ENCODE measurements around the gene SFTPB.

The SFTPB gene

GRCh38 chr2:85706599-85707296 is 38.7 kb upstream of the SFTPB start:
- Histone ChIP-seq H3K9me3 (ENCODE audit: insufficient read depth, low read length) (no peaks in the 10 kb centered on the region), H3K4me3 (ENCODE audit: low read length) (no peak overlapping the region), H4K20me1 (ENCODE audit: insufficient read depth, low read length) (no peaks in the 10 kb centered on the region), H3K79me2 (ENCODE audit: low read length) (no peaks in the 10 kb centered on the region), H3K36me3 (replicated peaks; ENCODE audit: low read depth, low read length) (no peaks in the 10 kb centered on the region), H3K27me3 (ENCODE audit: low read depth, low read length) (peaks cover 38% of the 10 kb centered on the region), H3K4me1 (ENCODE audit: low read length) (peaks cover 17% of the 10 kb centered on the region), H3K9ac (ENCODE audit: low read length) (no peak overlapping the region), H2AFZ (ENCODE audit: low read depth, low read length) (no peak overlapping the region), H3K27ac (ENCODE audit: low read length) (no peak overlapping the region), H3K4me2 (ENCODE audit: low read length) (peak overlapping the region; percentile 62)
- TF ChIP-seq CTCF (IDR thresholded peaks at IDR 0.05; ENCODE audit: low read depth, low read length) (no peak), EZH2phosphoT487 (IDR thresholded peaks at IDR 0.05; ENCODE audit: low read depth) (no peak)

GRCh38 chr2:85706063-85706462 is 38.1 kb upstream of the SFTPB start:
- Histone ChIP-seq H3K4me1 (ENCODE audit: low read length) (peaks cover 17% of the 10 kb centered on the region), H3K9ac (ENCODE audit: low read length) (no peak overlapping the region), H3K36me3 (replicated peaks; ENCODE audit: low read depth, low read length) (no peaks in the 10 kb centered on the region), H3K4me3 (ENCODE audit: low read length) (no peak overlapping the region), H3K4me2 (ENCODE audit: low read length) (no peak overlapping the region), H2AFZ (ENCODE audit: low read depth, low read length) (no peak overlapping the region), H4K20me1 (ENCODE audit: insufficient read depth, low read length) (no peaks in the 10 kb centered on the region), H3K27me3 (ENCODE audit: low read depth, low read length) (peaks cover 40% of the 10 kb centered on the region), H3K9me3 (ENCODE audit: insufficient read depth, low read length) (no peaks in the 10 kb centered on the region), H3K79me2 (ENCODE audit: low read length) (no peaks in the 10 kb centered on the region), H3K27ac (ENCODE audit: low read length) (no peak overlapping the region)
- no peak for TF ChIP-seq CTCF (IDR thresholded peaks at IDR 0.05; ENCODE audit: low read depth, low read length)
- no peak for TF ChIP-seq EZH2phosphoT487 (IDR thresholded peaks at IDR 0.05; ENCODE audit: low read depth)

GRCh38 chr2:85705680-85706039 is 37.7 kb upstream of the SFTPB start:
- H3K9me3 ChIP-seq (ENCODE audit: insufficient read depth, low read length), result no peaks in the 10 kb centered on the region
- H3K27me3 ChIP-seq (ENCODE audit: low read depth, low read length), result peaks cover 40% of the 10 kb centered on the region
- H3K4me1 ChIP-seq (ENCODE audit: low read length), result peaks cover 17% of the 10 kb centered on the region
- no peak for TF ChIP-seq CTCF (IDR thresholded peaks at IDR 0.05; ENCODE audit: low read depth, low read length)
- TF ChIP-seq EZH2phosphoT487 (IDR thresholded peaks at IDR 0.05; ENCODE audit: low read depth), result no peak
- H3K36me3 ChIP-seq (replicated peaks; ENCODE audit: low read depth, low read length), result no peaks in the 10 kb centered on the region
- no peak overlapping the region for H3K4me3 ChIP-seq (ENCODE audit: low read length)
- no peak overlapping the region for H3K4me2 ChIP-seq (ENCODE audit: low read length)
- no peaks in the 10 kb centered on the region for H4K20me1 ChIP-seq (ENCODE audit: insufficient read depth, low read length)
- no peak overlapping the region for H3K27ac ChIP-seq (ENCODE audit: low read length)
- no peak overlapping the region for H3K9ac ChIP-seq (ENCODE audit: low read length)
- H3K79me2 ChIP-seq (ENCODE audit: low read length), result no peaks in the 10 kb centered on the region
- H2AFZ ChIP-seq (ENCODE audit: low read depth, low read length), result no peak overlapping the region

GRCh38 chr2:85704800-85705679 is 37.0 kb upstream of the SFTPB start:
- Histone ChIP-seq H3K4me2 (ENCODE audit: low read length) (peak overlapping the region; percentile 51), H2AFZ (ENCODE audit: low read depth, low read length) (no peak overlapping the region), H3K27ac (ENCODE audit: low read length) (no peak overlapping the region), H3K4me3 (ENCODE audit: low read length) (no peak overlapping the region), H3K79me2 (ENCODE audit: low read length) (no peaks in the 10 kb centered on the region), H3K27me3 (ENCODE audit: low read depth, low read length) (peaks cover 40% of the 10 kb centered on the region), H3K9ac (ENCODE audit: low read length) (no peak overlapping the region), H4K20me1 (ENCODE audit: insufficient read depth, low read length) (no peaks in the 10 kb centered on the region), H3K4me1 (ENCODE audit: low read length) (peaks cover 17% of the 10 kb centered on the region), H3K36me3 (replicated peaks; ENCODE audit: low read depth, low read length) (no peaks in the 10 kb centered on the region), H3K9me3 (ENCODE audit: insufficient read depth, low read length) (no peaks in the 10 kb centered on the region)
- TF ChIP-seq EZH2phosphoT487 (IDR thresholded peaks at IDR 0.05; ENCODE audit: low read depth) (no peak), CTCF (IDR thresholded peaks at IDR 0.05; ENCODE audit: low read depth, low read length) (no peak)
